ENCODE results near the gene SLC35A1. TPM values are rescaled to one million over a fixed set of nuclear protein-coding genes. Genes with fewer than 3 reads are reported as not detected.

Gene SLC35A1
- total RNA-seq: 1 to 10 TPM; 6.5 to 9.9 TPM

GRCh38 chr6:87472525-87473418, at the start of gene SLC35A1:
TSS of gene SLC35A1 (plus strand) at chr6:87472974. CDS start at chr6:87473004, 30 bp downstream.
- intact Hi-C loops (cut with DNase I, micrococcal nuclease): loop anchor here (1.0 to 5.0 kb wide), 10 partner anchors 64 to 1830 kb away; partner anchors contain the start of genes AKIRIN2 (in 2 of the 2), ORC3 (in 2 of the 2), SMIM8 (in 2 of the 2) and SYNCRIP (in 1 of the 2)
- POLR2A ChIA-PET: no interaction called here
- DNase-seq (peak; percentile 92), ATAC-seq (peak; percentile 90)
- Mint-ChIP-seq H3K36me3 (ENCODE audit: low read depth) (peaks cover 2% of the 10 kb centered on the region), H3K4me3 (peak within 1 kb of the TSS; percentile 88), H3K4me1 (peaks cover 18% of the 10 kb centered on the region), H3K9me3 (ENCODE audit: low read depth) (no peaks in the 10 kb centered on the region), H3K27ac (peak within 1 kb of the TSS; percentile 93), H3K27me3 (peaks cover 3% of the 10 kb centered on the region)
- CTCF ChIA-PET: interaction anchor here (1.1 to 2.4 kb wide), 3 partner anchors 64 to 150 kb away, joined by 6 to 11 read pairs (median 8); partner anchors contain the start of genes CFAP206 and SMIM8

- ATAC-seq (no peak), DNase-seq (no peak)
- Mint-ChIP-seq H3K4me1 (no peaks in the 10 kb centered on the region), H3K36me3 (ENCODE audit: low read depth) (no peaks in the 10 kb centered on the region), H3K4me3 (no peak overlapping the region), H3K27ac (no peak overlapping the region), H3K27me3 (peaks cover 9% of the 10 kb centered on the region), H3K9me3 (ENCODE audit: low read depth) (no peaks in the 10 kb centered on the region)
- ChIA-PET POLR2A (no interaction called here), CTCF (no interaction called here)
- intact Hi-C loops (cut with DNase I, micrococcal nuclease): no loop called here
These were observed 46.0 kb upstream of the SLC35A1 start for GRCh38 chr6:87426789-87427188.

- CTCF ChIA-PET: interaction anchor here (1.0 kb wide), 1 partner anchor 37 kb away, joined by 3 read pairs; no protein-coding TSS in a partner anchor
These were observed 42.3 kb upstream of the SLC35A1 start for GRCh38 chr6:87430499-87430898.

GRCh38 chr6:87431263-87431662, 41.5 kb upstream of the SLC35A1 start:
- ChIA-PET CTCF (interaction anchor here (0.6 to 1.0 kb wide), 2 partner anchors 27 to 38 kb away, joined by 3 read pairs; no protein-coding TSS in a partner anchor), POLR2A (no interaction called here)

More at GRCh38 chr6:87430499-87430898, 42.3 kb upstream of the SLC35A1 start:
- ATAC-seq: no peak
- POLR2A ChIA-PET: interaction anchor here (0.6 kb wide), 1 partner anchor 308 kb away, joined by 3 read pairs; no protein-coding TSS in a partner anchor
- no peaks in the 10 kb centered on the region for H3K36me3 Mint-ChIP-seq (ENCODE audit: low read depth)
- no peak for DNase-seq
- no peaks in the 10 kb centered on the region for H3K9me3 Mint-ChIP-seq (ENCODE audit: low read depth)
- no peak overlapping the region for H3K4me3 Mint-ChIP-seq
- H3K27me3 Mint-ChIP-seq: peaks cover 9% of the 10 kb centered on the region
- no peak overlapping the region for H3K27ac Mint-ChIP-seq
- intact Hi-C loops (cut with DNase I, micrococcal nuclease): no loop called here
- no peaks in the 10 kb centered on the region for H3K4me1 Mint-ChIP-seq

GRCh38 chr6:87436435-87436834, 36.3 kb upstream of the SLC35A1 start:
- intact Hi-C loops (cut with DNase I, micrococcal nuclease): no loop called here
- Mint-ChIP-seq H3K27ac (no peak overlapping the region), H3K4me1 (no peaks in the 10 kb centered on the region), H3K9me3 (ENCODE audit: low read depth) (no peaks in the 10 kb centered on the region), H3K27me3 (peaks cover 2% of the 10 kb centered on the region), H3K36me3 (ENCODE audit: low read depth) (no peaks in the 10 kb centered on the region), H3K4me3 (no peak overlapping the region)
- DNase-seq (peak; percentile 68), ATAC-seq (peak; percentile 51)
- ChIA-PET CTCF (interaction anchor here (0.9 kb wide), 1 partner anchor 15 kb away, joined by 3 read pairs; no protein-coding TSS in a partner anchor), POLR2A (no interaction called here)

More at GRCh38 chr6:87431263-87431662, 41.5 kb upstream of the SLC35A1 start:
- no peaks in the 10 kb centered on the region for H3K4me1 Mint-ChIP-seq
- H3K9me3 Mint-ChIP-seq (ENCODE audit: low read depth): no peaks in the 10 kb centered on the region
- DNase-seq (no peak), ATAC-seq (no peak)
- no peak overlapping the region for H3K4me3 Mint-ChIP-seq
- no peak overlapping the region for H3K27ac Mint-ChIP-seq
- intact Hi-C loops (cut with DNase I, micrococcal nuclease): no loop called here
- no peaks in the 10 kb centered on the region for H3K36me3 Mint-ChIP-seq (ENCODE audit: low read depth)
- H3K27me3 Mint-ChIP-seq: peaks cover 9% of the 10 kb centered on the region

GRCh38 chr6:87441711-87442110, 31.1 kb upstream of the SLC35A1 start:
- intact Hi-C loops (cut with DNase I, micrococcal nuclease): no loop called here
- Mint-ChIP-seq H3K4me1 (no peaks in the 10 kb centered on the region), H3K27ac (no peak overlapping the region), H3K4me3 (no peak overlapping the region), H3K9me3 (ENCODE audit: low read depth) (no peaks in the 10 kb centered on the region), H3K27me3 (peaks cover 9% of the 10 kb centered on the region), H3K36me3 (ENCODE audit: low read depth) (no peaks in the 10 kb centered on the region)
- ChIA-PET CTCF (no interaction called here), POLR2A (no interaction called here)
- DNase-seq (no peak), ATAC-seq (no peak)

GRCh38 chr6:87444362-87444761, 28.4 kb upstream of the SLC35A1 start:
- H3K36me3 Mint-ChIP-seq (ENCODE audit: low read depth): no peaks in the 10 kb centered on the region
- POLR2A ChIA-PET: no interaction called here

GRCh38 chr6:87465051-87465450, 7.7 kb upstream of the SLC35A1 start:
- H3K27me3 Mint-ChIP-seq: peaks cover 25% of the 10 kb centered on the region
- H3K4me1 Mint-ChIP-seq: no peaks in the 10 kb centered on the region
- no peak overlapping the region for H3K4me3 Mint-ChIP-seq
- H3K27ac Mint-ChIP-seq: no peak overlapping the region
- no peaks in the 10 kb centered on the region for H3K36me3 Mint-ChIP-seq (ENCODE audit: low read depth)
- ChIA-PET POLR2A (interaction anchor here (0.6 kb wide), 1 partner anchor 255 kb away, joined by 5 read pairs; no protein-coding TSS in a partner anchor), CTCF (no interaction called here)
- intact Hi-C loops (cut with DNase I, micrococcal nuclease): no loop called here
- no peak for DNase-seq
- ATAC-seq: no peak
- H3K9me3 Mint-ChIP-seq (ENCODE audit: low read depth): no peaks in the 10 kb centered on the region

More at GRCh38 chr6:87444362-87444761, 28.4 kb upstream of the SLC35A1 start:
- Mint-ChIP-seq H3K27me3 (peaks cover 19% of the 10 kb centered on the region), H3K4me3 (no peak overlapping the region), H3K9me3 (ENCODE audit: low read depth) (no peaks in the 10 kb centered on the region), H3K27ac (no peak overlapping the region), H3K4me1 (no peaks in the 10 kb centered on the region)
- ATAC-seq: no peak
- DNase-seq: no peak
- intact Hi-C loops (cut with DNase I, micrococcal nuclease): no loop called here
- CTCF ChIA-PET: interaction anchor here (1.1 kb wide), 1 partner anchor 19 kb away, joined by 4 read pairs; no protein-coding TSS in a partner anchor

- H3K27me3 Mint-ChIP-seq: peaks cover under 1% of the 10 kb centered on the region
- H3K9me3 Mint-ChIP-seq (ENCODE audit: low read depth): no peaks in the 10 kb centered on the region
- peak overlapping the region; percentile 93 for H3K27ac Mint-ChIP-seq
- ATAC-seq (peak; percentile 79), DNase-seq (peak; percentile 78)
- POLR2A ChIA-PET: interaction anchor here (0.5 kb wide), 1 partner anchor 88 kb away, joined by 3 read pairs; no protein-coding TSS in a partner anchor
- intact Hi-C loops (cut with DNase I, micrococcal nuclease): loop anchor here (1.0 to 5.0 kb wide), 6 partner anchors 81 to 1831 kb away; partner anchors contain the start of genes AKIRIN2 (in 1 of the 2), ORC3 (in 1 of the 2), SYNCRIP (in 1 of the 2) and ZNF292 (in 1 of the 2)
- H3K4me1 Mint-ChIP-seq: peaks cover 18% of the 10 kb centered on the region
- peaks cover 8% of the 10 kb centered on the region for H3K36me3 Mint-ChIP-seq (ENCODE audit: low read depth)
- peak overlapping the region; percentile 88 for H3K4me3 Mint-ChIP-seq
- CTCF ChIA-PET: interaction anchor here (0.9 kb wide), 1 partner anchor 65 kb away, joined by 3 read pairs; no protein-coding TSS in a partner anchor
These were observed 687 bp downstream of the SLC35A1 start for GRCh38 chr6:87473419-87473903.

- H3K27ac Mint-ChIP-seq: no peak overlapping the region
- DNase-seq: no peak
- ATAC-seq: no peak
- no peaks in the 10 kb centered on the region for H3K4me1 Mint-ChIP-seq
- ChIA-PET CTCF (no interaction called here), POLR2A (no interaction called here)
- no peak overlapping the region for H3K4me3 Mint-ChIP-seq
- H3K9me3 Mint-ChIP-seq (ENCODE audit: low read depth): no peaks in the 10 kb centered on the region
- intact Hi-C loops (cut with DNase I, micrococcal nuclease): no loop called here
- H3K36me3 Mint-ChIP-seq (ENCODE audit: low read depth): peaks cover 26% of the 10 kb centered on the region
- H3K27me3 Mint-ChIP-seq: no peaks in the 10 kb centered on the region
These were observed 9.2 kb downstream of the SLC35A1 start for GRCh38 chr6:87481931-87482330.

- peaks cover 27% of the 10 kb centered on the region for H3K36me3 Mint-ChIP-seq (ENCODE audit: low read depth)
- CTCF ChIA-PET: no interaction called here
- no peak for DNase-seq
These were observed 9.6 kb downstream of the SLC35A1 start for GRCh38 chr6:87482366-87482765.

More at GRCh38 chr6:87482366-87482765, 9.6 kb downstream of the SLC35A1 start:
- intact Hi-C loops (cut with DNase I, micrococcal nuclease): no loop called here
- no peak overlapping the region for H3K27ac Mint-ChIP-seq
- no peaks in the 10 kb centered on the region for H3K4me1 Mint-ChIP-seq
- no peaks in the 10 kb centered on the region for H3K27me3 Mint-ChIP-seq
- no peaks in the 10 kb centered on the region for H3K9me3 Mint-ChIP-seq (ENCODE audit: low read depth)
- H3K4me3 Mint-ChIP-seq: no peak overlapping the region
- POLR2A ChIA-PET: no interaction called here
- no peak for ATAC-seq
